BLaER1 (cell line): ENCODE data around the gene LY86.
A peak's percentile ranks its signal among the peaks of the same experiment; 100 is the strongest.

Source experiments
- H3K27ac ChIP-seq: shearing (Covaris generic); formaldehyde crosslinking; 2 replicates; pipeline ENCODE4 v1.8.1; 2022
- H3K27me3 ChIP-seq: shearing (Covaris generic); formaldehyde crosslinking; 2 replicates; pipeline ENCODE4 v1.8.1; 2022
- H3K36me3 ChIP-seq: shearing (Covaris generic); formaldehyde crosslinking; 2 replicates; pipeline ENCODE4 v1.8.1; 2022
- H3K4me1 ChIP-seq: shearing (Covaris generic); formaldehyde crosslinking; 2 replicates; pipeline ENCODE4 v1.8.1; 2022
- H3K4me2 ChIP-seq: shearing (Covaris generic); formaldehyde crosslinking; 2 replicates; pipeline ENCODE4 v1.8.1; 2022
- H3K4me3 ChIP-seq: shearing (Covaris generic); formaldehyde crosslinking; 2 replicates; pipeline ENCODE4 v1.8.1; 2022
- H3K9ac ChIP-seq: shearing (Covaris generic); formaldehyde crosslinking; 2 replicates; pipeline ENCODE4 v1.8.1; 2022
- H3K9me3 ChIP-seq: shearing (Covaris generic); formaldehyde crosslinking; 2 replicates; pipeline ENCODE4 v1.8.1; 2022
- H4K20me1 ChIP-seq: shearing (Covaris generic); formaldehyde crosslinking; 2 replicates; pipeline ENCODE4 v1.8.1; 2022
- Cebpa-rat ChIP-seq: shearing (Covaris generic); IDR thresholded peaks from 2 replicates; pipeline ENCODE4 v1.8.1; 2022

The LY86 gene

DNA sequence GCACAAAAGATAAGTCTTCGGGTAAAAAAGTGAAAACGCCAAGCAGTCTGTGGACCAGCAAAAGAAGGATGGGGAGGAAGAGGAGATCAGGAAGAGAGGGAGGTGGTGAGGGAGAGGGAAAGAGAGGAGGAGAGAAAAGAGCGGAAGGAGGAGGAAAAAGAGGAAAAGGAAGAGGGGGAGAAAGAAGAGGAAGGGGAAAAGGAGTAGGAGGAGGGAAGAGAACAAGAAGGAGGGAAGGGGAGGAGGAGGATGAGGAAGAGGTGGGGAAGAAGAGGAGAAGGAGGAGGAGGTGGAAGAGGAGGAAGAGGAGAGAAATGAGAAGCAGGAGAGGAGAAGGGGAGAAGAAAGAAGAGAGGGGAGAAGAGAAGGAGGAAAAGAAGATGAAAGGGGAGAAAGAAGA lies 6.5 kb downstream of the LY86 start:
- H3K27ac ChIP-seq: no peak overlapping the region
- H4K20me1 ChIP-seq: no peaks in the 10 kb centered on the region
- no peaks in the 10 kb centered on the region for H3K36me3 ChIP-seq
- no peaks in the 10 kb centered on the region for H3K27me3 ChIP-seq
- TF ChIP-seq Cebpa-rat: no peak
- no peak overlapping the region for H3K9ac ChIP-seq
- 0 out of 2 replicates have a peak overlapping the region, but pooled peaks have one; percentile 70 for H3K4me2 ChIP-seq
- no peak overlapping the region for H3K4me3 ChIP-seq
- H3K4me1 ChIP-seq: peaks cover 60% of the 10 kb centered on the region
- no peaks in the 10 kb centered on the region for H3K9me3 ChIP-seq

DNA sequence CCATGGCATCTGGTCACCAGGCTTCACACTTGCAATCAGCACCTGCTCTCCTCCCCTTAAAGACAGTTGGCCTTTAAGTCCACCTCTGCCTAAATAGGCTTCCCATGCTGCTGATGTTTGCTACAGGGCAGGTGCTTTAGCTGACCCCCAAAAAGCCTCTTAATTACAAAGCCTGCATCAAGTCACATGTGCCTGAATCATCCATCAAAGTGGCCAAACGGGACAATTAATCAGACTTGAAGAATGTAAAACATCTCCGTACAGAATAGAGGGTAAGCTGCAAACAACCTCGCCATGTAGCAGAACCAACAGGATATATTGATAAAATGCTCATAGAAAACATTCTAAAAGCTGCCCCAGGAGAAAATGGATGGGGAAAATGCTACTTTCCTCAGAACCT lies 7.4 kb downstream of the LY86 start:
- no peaks in the 10 kb centered on the region for H3K27me3 ChIP-seq
- H4K20me1 ChIP-seq: no peaks in the 10 kb centered on the region
- H3K9me3 ChIP-seq: no peaks in the 10 kb centered on the region
- H3K4me2 ChIP-seq: peak overlapping the region; percentile 70
- TF ChIP-seq Cebpa-rat: no peak
- H3K27ac ChIP-seq: no peak overlapping the region
- no peak overlapping the region for H3K9ac ChIP-seq
- no peaks in the 10 kb centered on the region for H3K36me3 ChIP-seq
- no peak overlapping the region for H3K4me3 ChIP-seq
- H3K4me1 ChIP-seq: peaks cover 51% of the 10 kb centered on the region

DNA sequence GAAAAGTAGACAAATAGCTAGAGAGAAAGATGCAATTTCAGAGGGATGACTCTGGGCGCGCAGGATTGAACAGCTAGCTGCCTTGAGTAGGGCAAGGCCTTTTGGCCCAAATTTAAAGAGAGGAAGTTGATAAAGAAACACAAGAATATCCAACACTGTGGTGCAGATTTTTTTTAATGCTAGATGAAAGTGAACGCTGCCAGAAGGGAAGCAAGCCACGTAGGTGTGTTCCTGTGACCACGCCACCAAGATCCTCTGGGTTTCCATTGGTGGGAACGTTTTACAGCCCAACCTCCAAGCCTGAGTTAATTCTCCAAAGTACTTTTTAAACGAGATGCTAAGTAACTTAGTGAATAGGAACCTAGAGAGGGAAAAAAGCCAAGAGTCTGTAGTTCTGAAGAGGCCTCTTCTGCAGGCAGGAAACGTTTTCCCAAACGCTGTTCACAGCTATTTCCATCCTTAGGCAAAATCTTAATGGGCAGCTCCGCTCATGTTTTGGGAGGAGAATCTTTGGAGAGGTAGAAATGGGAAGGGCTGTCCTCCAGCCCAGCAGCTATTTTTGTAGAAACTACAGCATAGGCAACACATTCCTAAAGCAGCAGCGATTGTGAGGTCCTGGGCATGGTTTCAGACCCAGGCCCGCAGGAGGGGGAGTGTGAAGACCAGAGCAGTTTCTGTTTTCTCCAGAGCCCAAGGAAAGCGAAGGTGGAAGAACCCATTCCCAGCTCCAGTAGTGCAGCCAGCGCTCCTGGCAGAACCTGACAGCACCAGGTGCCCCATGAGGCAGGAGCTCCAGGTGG lies 8.2 kb downstream of the LY86 start:
- Histone ChIP-seq H3K27ac (no peak overlapping the region), H3K9ac (no peak overlapping the region), H3K27me3 (no peaks in the 10 kb centered on the region), H3K9me3 (no peaks in the 10 kb centered on the region), H3K4me2 (peak overlapping the region; percentile 70), H3K4me1 (peaks cover 43% of the 10 kb centered on the region), H3K36me3 (no peaks in the 10 kb centered on the region), H3K4me3 (no peak overlapping the region), H4K20me1 (no peaks in the 10 kb centered on the region)
- no peak for TF ChIP-seq Cebpa-rat

DNA sequence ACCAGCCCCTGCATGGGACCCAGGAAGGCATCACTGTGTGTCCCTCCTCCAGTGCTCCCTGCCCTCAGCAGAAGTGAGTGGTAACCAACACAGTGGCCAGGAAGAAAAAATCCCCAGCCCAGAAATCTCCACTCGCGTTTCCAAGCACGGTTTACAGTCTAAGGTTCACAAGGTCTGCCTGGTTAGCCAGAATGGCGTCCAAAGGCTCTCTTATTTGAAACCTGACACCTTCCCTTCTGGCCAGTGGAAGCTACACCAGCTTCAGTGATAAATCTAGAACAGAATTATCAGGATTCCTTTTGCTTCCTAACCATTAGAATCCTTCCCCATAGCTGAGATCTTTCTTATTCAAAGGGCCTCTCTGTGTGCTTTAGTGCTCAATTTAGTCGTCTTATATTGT lies 9.2 kb downstream of the LY86 start:
- H3K4me1 ChIP-seq: peaks cover 33% of the 10 kb centered on the region
- no peak overlapping the region for H3K9ac ChIP-seq
- H3K36me3 ChIP-seq: no peaks in the 10 kb centered on the region
- TF ChIP-seq Cebpa-rat: no peak
- H3K4me3 ChIP-seq: no peak overlapping the region
- H4K20me1 ChIP-seq: no peaks in the 10 kb centered on the region
- H3K9me3 ChIP-seq: 0 out of 2 replicates have a peak, but pooled peaks cover 3% of the 10 kb centered on the region
- no peak overlapping the region for H3K27ac ChIP-seq
- H3K4me2 ChIP-seq: peak overlapping the region; percentile 70; the same call in 1 of the 2 replicates
- H3K27me3 ChIP-seq: no peaks in the 10 kb centered on the region

DNA sequence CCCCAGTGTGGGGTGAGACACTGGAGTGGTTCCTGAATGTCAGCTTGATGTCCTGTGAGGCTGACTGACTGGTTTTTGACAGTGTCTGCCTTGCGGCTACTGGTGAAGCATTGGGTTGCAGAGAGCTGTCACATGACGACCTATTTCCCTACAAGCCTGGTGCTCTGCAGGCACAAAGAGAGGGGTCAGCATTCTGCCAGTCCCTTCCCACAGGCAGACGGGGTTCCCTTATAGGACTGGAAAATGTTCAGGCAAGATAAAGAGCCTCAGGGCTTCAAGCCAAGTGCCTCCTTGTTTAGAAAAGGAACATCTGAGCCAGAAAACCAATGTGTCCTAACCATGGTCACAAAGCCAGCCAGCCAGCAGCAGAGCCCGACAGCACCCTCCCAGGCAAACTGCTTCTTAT lies 11.0 kb downstream of the LY86 start:
- Histone ChIP-seq H3K4me1 (peaks cover 23% of the 10 kb centered on the region), H3K4me3 (no peak overlapping the region), H3K36me3 (no peaks in the 10 kb centered on the region), H3K27me3 (no peaks in the 10 kb centered on the region), H4K20me1 (no peaks in the 10 kb centered on the region), H3K9ac (no peak overlapping the region), H3K27ac (no peak overlapping the region), H3K9me3 (peaks cover 19% of the 10 kb centered on the region), H3K4me2 (no peak overlapping the region)
- no peak for TF ChIP-seq Cebpa-rat

DNA sequence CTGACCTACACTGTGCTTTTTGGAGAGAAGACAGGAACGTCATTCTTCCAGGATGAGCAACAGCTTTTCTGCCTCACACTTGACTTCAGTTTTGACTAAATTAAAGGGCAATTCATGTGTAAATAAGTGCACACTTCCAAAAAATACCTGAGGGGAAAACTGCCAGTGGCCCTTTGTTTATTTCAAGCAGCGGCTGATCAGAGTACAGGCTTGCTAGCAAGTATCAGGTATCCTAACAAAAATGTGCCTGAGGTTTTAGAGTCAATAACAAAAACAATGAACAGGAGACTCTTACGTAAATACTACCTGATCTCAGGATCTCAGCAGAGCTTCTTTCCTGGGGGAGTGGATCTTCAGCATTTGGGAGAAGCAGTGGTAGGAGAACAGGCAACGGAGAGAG lies 12.4 kb downstream of the LY86 start:
- Histone ChIP-seq H3K36me3 (0 out of 2 replicates have a peak, but pooled peaks cover 3% of the 10 kb centered on the region), H3K4me1 (peaks cover 21% of the 10 kb centered on the region), H4K20me1 (no peaks in the 10 kb centered on the region), H3K4me2 (no peak overlapping the region), H3K27ac (no peak overlapping the region), H3K9me3 (peaks cover 28% of the 10 kb centered on the region), H3K9ac (no peak overlapping the region), H3K4me3 (no peak overlapping the region), H3K27me3 (no peaks in the 10 kb centered on the region)
- TF ChIP-seq Cebpa-rat: no peak

DNA sequence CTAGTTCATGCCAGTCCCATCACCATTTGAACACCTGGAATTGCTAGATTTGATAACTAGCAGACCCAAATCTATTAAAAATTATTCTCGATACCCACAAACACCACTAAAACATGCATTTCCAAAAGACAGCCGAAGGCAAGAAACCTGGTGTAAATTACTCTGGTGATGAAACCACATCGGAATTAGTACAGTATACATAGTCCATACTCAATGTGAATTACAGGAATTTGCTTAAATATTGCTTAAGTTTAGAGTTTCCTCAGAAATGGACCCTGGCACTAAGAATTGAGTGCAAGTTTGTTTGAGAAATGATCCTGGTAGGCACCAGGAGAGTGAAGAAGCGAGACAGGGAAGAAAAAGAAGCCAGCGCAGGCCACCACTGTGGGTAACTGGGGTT lies 13.7 kb downstream of the LY86 start:
- no peak overlapping the region for H3K4me3 ChIP-seq
- no peak overlapping the region for H3K27ac ChIP-seq
- H3K36me3 ChIP-seq: 0 out of 2 replicates have a peak, but pooled peaks cover 3% of the 10 kb centered on the region
- H3K9me3 ChIP-seq: peaks cover 40% of the 10 kb centered on the region
- no peak for TF ChIP-seq Cebpa-rat
- no peak overlapping the region for H3K4me2 ChIP-seq
- H4K20me1 ChIP-seq: no peaks in the 10 kb centered on the region
- peaks cover 7% of the 10 kb centered on the region for H3K4me1 ChIP-seq
- H3K9ac ChIP-seq: no peak overlapping the region
- no peaks in the 10 kb centered on the region for H3K27me3 ChIP-seq

DNA sequence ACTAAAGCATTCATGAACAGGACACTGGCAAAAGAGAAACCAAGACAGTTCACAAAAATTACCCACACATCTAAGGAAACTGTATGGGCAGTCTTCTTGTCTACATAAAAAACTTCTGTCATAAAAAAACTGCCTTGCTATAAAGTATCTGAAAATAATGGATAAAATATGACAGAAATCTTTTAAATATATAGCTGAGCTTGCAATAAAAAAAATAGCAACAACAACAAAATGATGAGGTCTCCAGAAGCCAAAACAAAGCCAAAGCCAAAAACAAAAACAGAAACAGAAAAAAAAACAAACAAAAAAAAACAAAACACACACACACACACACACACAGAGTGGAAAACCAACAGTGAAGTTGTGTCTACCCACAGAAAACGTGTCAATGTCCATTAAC lies 14.8 kb downstream of the LY86 start:
- peaks cover 9% of the 10 kb centered on the region; the same call in 1 of the 2 replicates for H3K4me1 ChIP-seq
- no peak overlapping the region for H3K4me2 ChIP-seq
- TF ChIP-seq Cebpa-rat: no peak
- H3K36me3 ChIP-seq: 0 out of 2 replicates have a peak, but pooled peaks cover 3% of the 10 kb centered on the region
- no peak overlapping the region for H3K27ac ChIP-seq
- no peak overlapping the region for H3K4me3 ChIP-seq
- H3K9ac ChIP-seq: no peak overlapping the region
- H4K20me1 ChIP-seq: no peaks in the 10 kb centered on the region
- H3K27me3 ChIP-seq: no peaks in the 10 kb centered on the region
- peaks cover 40% of the 10 kb centered on the region for H3K9me3 ChIP-seq

DNA sequence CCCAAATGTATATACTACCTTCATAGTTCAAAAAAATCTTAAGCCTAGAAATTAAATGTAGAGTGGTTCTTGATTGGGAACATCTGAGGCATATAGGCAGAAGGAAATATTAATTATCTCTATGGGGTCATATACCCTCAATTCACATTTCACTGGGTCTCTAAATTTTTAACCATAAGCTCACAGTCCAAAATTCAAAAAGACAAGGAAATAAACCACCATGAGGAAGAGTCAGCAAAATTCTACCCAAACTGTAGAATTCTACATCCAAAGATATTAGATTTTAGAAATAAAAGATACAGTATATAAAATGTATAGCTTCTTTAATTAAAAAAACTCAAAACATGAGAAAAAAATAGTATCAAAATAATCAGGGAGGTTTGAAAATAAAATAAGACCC lies 15.5 kb downstream of the LY86 start:
- peaks cover 40% of the 10 kb centered on the region for H3K9me3 ChIP-seq
- no peaks in the 10 kb centered on the region for H3K27me3 ChIP-seq
- H3K4me2 ChIP-seq: no peak overlapping the region
- no peak overlapping the region for H3K9ac ChIP-seq
- no peak overlapping the region for H3K27ac ChIP-seq
- H3K4me1 ChIP-seq: peaks cover 16% of the 10 kb centered on the region
- 0 out of 2 replicates have a peak, but pooled peaks cover 3% of the 10 kb centered on the region for H3K36me3 ChIP-seq
- no peak for TF ChIP-seq Cebpa-rat
- H4K20me1 ChIP-seq: no peaks in the 10 kb centered on the region
- no peak overlapping the region for H3K4me3 ChIP-seq

DNA sequence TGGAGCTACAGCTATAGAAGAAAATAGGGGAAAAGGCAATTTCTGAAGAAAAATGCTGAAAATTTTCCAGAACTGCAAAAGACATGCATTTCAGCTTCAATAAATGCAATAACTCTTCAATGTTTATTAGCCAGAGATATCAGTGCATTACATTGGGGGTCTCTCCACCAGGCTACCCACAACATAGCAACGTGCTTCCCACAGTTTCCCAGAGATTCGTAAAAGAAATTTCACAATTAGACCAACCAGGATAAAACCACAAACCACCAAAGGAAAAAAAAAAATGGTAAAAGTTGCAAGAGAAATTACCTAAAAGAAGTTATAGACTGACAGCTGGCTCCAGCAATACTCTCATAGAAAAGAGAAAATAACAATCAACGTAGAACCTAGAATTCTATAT lies 16.0 kb downstream of the LY86 start:
- Histone ChIP-seq H3K9ac (no peak overlapping the region), H3K9me3 (peaks cover 40% of the 10 kb centered on the region), H3K36me3 (0 out of 2 replicates have a peak, but pooled peaks cover 3% of the 10 kb centered on the region), H3K27ac (no peak overlapping the region), H3K27me3 (no peaks in the 10 kb centered on the region), H3K4me3 (no peak overlapping the region), H3K4me1 (peaks cover 21% of the 10 kb centered on the region), H4K20me1 (no peaks in the 10 kb centered on the region), H3K4me2 (no peak overlapping the region)
- TF ChIP-seq Cebpa-rat: no peak
